Neural progenitor cell (in vitro differentiated cells): ENCODE data around the gene BPIFA1. TPM values are rescaled to one million over a fixed set of nuclear protein-coding genes. Genes with fewer than 3 reads are reported as not detected.

Experiments used
- DNase-seq: peaks from one replicate; pipeline ENCODE4 v3.0.0-alpha.2; 2016; ENCODE audit warnings: low spot score
- H2AFZ ChIP-seq: fragments of 200-600 bp; sonication (generic); replicated peaks from 2 replicates; pipeline ENCODE4 v1.6.1; 2016; ENCODE audit warnings: antibody characterized with exemption
- H3F3A ChIP-seq: fragments of 200-600 bp; sonication (generic); 2 replicates; pipeline ENCODE4 v1.6.1; 2016; ENCODE audit warnings: antibody characterized with exemption, low read depth
- H3K27ac ChIP-seq: fragments of 200-600 bp; sonication (generic); 2 replicates; pipeline ENCODE4 v1.5.1; 2016; ENCODE audit warnings: mild to moderate bottlenecking
- H3K27me3 ChIP-seq: fragments of 200-600 bp; sonication (generic); 2 replicates; pipeline ENCODE4 v1.6.1; 2016; ENCODE audit warnings: mild to moderate bottlenecking, moderate library complexity
- H3K36me3 ChIP-seq: fragments of 200-600 bp; sonication (generic); 2 replicates; pipeline ENCODE4 v1.5.1; 2016
- H3K4me1 ChIP-seq: fragments of 200-600 bp; sonication (generic); 2 replicates; pipeline ENCODE4 v1.6.1; 2016; ENCODE audit warnings: mixed run types
- H3K4me2 ChIP-seq: fragments of 200-600 bp; sonication (generic); 2 replicates; pipeline ENCODE4 v1.6.1; 2016
- H3K4me3 ChIP-seq: fragments of 200-600 bp; sonication (generic); 2 replicates; pipeline ENCODE4 v1.5.1; 2016
- H3K79me2 ChIP-seq: fragments of 200-600 bp; sonication (generic); 2 replicates; pipeline ENCODE4 v1.6.1; 2016; ENCODE audit warnings: low read depth
- H3K9ac ChIP-seq: fragments of 200-600 bp; sonication (generic); 2 replicates; pipeline ENCODE4 v1.6.1; 2016
- H3K9me3 ChIP-seq: fragments of 200-600 bp; sonication (generic); 2 replicates; pipeline ENCODE4 v1.5.1; 2016; ENCODE audit warnings: low read depth
- H4K20me1 ChIP-seq: fragments of 200-600 bp; sonication (generic); 2 replicates; pipeline ENCODE4 v1.6.1; 2016; ENCODE audit warnings: low read depth
- H3K27ac Mint-ChIP-seq: 3 replicates; pipeline ENCODE4 v1.8.0; 2021; ENCODE audit warnings: mixed read lengths
- H3K27me3 Mint-ChIP-seq: 2 replicates; pipeline ENCODE4 v1.8.0; 2022; ENCODE audit warnings: low read depth, mild to moderate bottlenecking, inconsistent platforms, moderate library complexity, mixed read lengths; ENCODE audit not compliant: insufficient read depth
- H3K36me3 Mint-ChIP-seq: 3 replicates; pipeline ENCODE4 v1.8.0; 2021; ENCODE audit warnings: mixed read lengths
- H3K4me1 Mint-ChIP-seq: 3 replicates; pipeline ENCODE4 v1.8.0; 2021; ENCODE audit warnings: mixed read lengths
- H3K4me3 Mint-ChIP-seq: 3 replicates; pipeline ENCODE4 v1.8.0; 2021; ENCODE audit warnings: mild to moderate bottlenecking, moderate library complexity, mixed read lengths
- H3K9me3 Mint-ChIP-seq: 3 replicates; pipeline ENCODE4 v1.8.0; 2020; ENCODE audit warnings: mixed read lengths
- CTCF ChIP-seq: fragments of 200-600 bp; sonication (generic); IDR thresholded peaks from 2 replicates; pipeline ENCODE4 v1.5.1; 2017; ENCODE audit warnings: antibody characterized with exemption, mild to moderate bottlenecking
- EZH2 ChIP-seq: fragments of 200-600 bp; sonication (generic); IDR thresholded peaks from 2 replicates; pipeline ENCODE4 v1.6.1; 2017; ENCODE audit warnings: antibody characterized with exemption, mild to moderate bottlenecking, moderate library complexity
- EZH2phosphoT487 ChIP-seq: fragments of 200-600 bp; sonication (generic); IDR thresholded peaks from 2 replicates; pipeline ENCODE4 v1.6.1; 2017; ENCODE audit warnings: antibody characterized with exemption
- total RNA-seq: library from RNA; depleted of rRNA; stranded (reverse); fragments of >200 nt; gene quantifications from 2 replicates; pipeline ENCODE4 v1.2.3, GENCODE V29; 2015; ENCODE audit warnings: low replicate concordance

BPIFA1 gene
- total RNA-seq, 1 donor from 2014 or later: not detected

GRCh38 chr20:33263784-33264183 is 28.0 kb downstream of the BPIFA1 start:
- H3K36me3 ChIP-seq: no peaks in the 10 kb centered on the region
- H2AFZ ChIP-seq: no peak overlapping the region
- no peaks in the 10 kb centered on the region for H3K79me2 ChIP-seq
- no peak overlapping the region for H3K4me2 ChIP-seq
- H4K20me1 ChIP-seq: no peaks in the 10 kb centered on the region
- H3K9me3 ChIP-seq: no peaks in the 10 kb centered on the region
- Mint-ChIP-seq H3K9me3 (no peaks in the 10 kb centered on the region), H3K4me1 (no peaks in the 10 kb centered on the region), H3K36me3 (no peaks in the 10 kb centered on the region), H3K4me3 (no peak overlapping the region), H3K27me3 (peaks cover 2% of the 10 kb centered on the region), H3K27ac (no peak overlapping the region)
- no peak overlapping the region for H3K4me3 ChIP-seq
- TF ChIP-seq CTCF: no peak
- no peak for TF ChIP-seq EZH2phosphoT487
- TF ChIP-seq EZH2: no peak
- no peak overlapping the region for H3K27ac ChIP-seq
- H3K27me3 ChIP-seq: no peaks in the 10 kb centered on the region
- H3K4me1 ChIP-seq: no peaks in the 10 kb centered on the region
- no peaks in the 10 kb centered on the region for H3F3A ChIP-seq
- DNase-seq: no peak
- H3K9ac ChIP-seq: no peak overlapping the region

- H3K9me3 Mint-ChIP-seq: no peaks in the 10 kb centered on the region
Measured at GRCh38 chr20:33267701-33268100, 31.9 kb downstream of the BPIFA1 start.

GRCh38 chr20:33272155-33272873 is 36.5 kb downstream of the BPIFA1 start:
- Mint-ChIP-seq H3K9me3 (no peaks in the 10 kb centered on the region), H3K27ac (no peak overlapping the region), H3K27me3 (peaks cover 10% of the 10 kb centered on the region), H3K4me3 (no peak overlapping the region), H3K4me1 (peaks cover under 1% of the 10 kb centered on the region), H3K36me3 (no peaks in the 10 kb centered on the region)
- Histone ChIP-seq H3K9me3 (no peaks in the 10 kb centered on the region), H2AFZ (no peak overlapping the region), H3K79me2 (no peaks in the 10 kb centered on the region), H3K36me3 (no peaks in the 10 kb centered on the region), H3K27ac (no peak overlapping the region), H3K4me3 (no peak overlapping the region), H3K27me3 (no peaks in the 10 kb centered on the region), H3K4me1 (peaks cover under 1% of the 10 kb centered on the region), H3K4me2 (no peak overlapping the region), H3K9ac (no peak overlapping the region), H4K20me1 (no peaks in the 10 kb centered on the region), H3F3A (no peaks in the 10 kb centered on the region)
- TF ChIP-seq CTCF: no peak
- no peak for TF ChIP-seq EZH2phosphoT487
- no peak for TF ChIP-seq EZH2
- DNase-seq: no peak

More at GRCh38 chr20:33267701-33268100, 31.9 kb downstream of the BPIFA1 start:
- no peak for DNase-seq
- Mint-ChIP-seq H3K27ac (no peak overlapping the region), H3K36me3 (no peaks in the 10 kb centered on the region), H3K27me3 (peaks cover 4% of the 10 kb centered on the region), H3K4me1 (no peaks in the 10 kb centered on the region), H3K4me3 (no peak overlapping the region)
- Histone ChIP-seq H3K27me3 (no peaks in the 10 kb centered on the region), H3K79me2 (no peaks in the 10 kb centered on the region), H3F3A (no peaks in the 10 kb centered on the region), H3K27ac (no peak overlapping the region), H3K9ac (no peak overlapping the region), H3K4me2 (no peak overlapping the region), H2AFZ (no peak overlapping the region), H3K9me3 (no peaks in the 10 kb centered on the region), H4K20me1 (no peaks in the 10 kb centered on the region), H3K4me3 (no peak overlapping the region), H3K4me1 (no peaks in the 10 kb centered on the region), H3K36me3 (no peaks in the 10 kb centered on the region)
- TF ChIP-seq EZH2phosphoT487 (no peak), EZH2 (no peak), CTCF (no peak)
